Stimulated activated CD8-positive, alpha-beta memory T cell treated with anti-CD3 and anti-CD28 coated beads, Interleukin-15, amount 100 ng/mL, for 4 hours (primary cell): ENCODE measurements around the gene ZNF695.

Experiments
- DNase-seq, 2 donors: peaks; one replicate each; pipeline ENCODE4 v3.0.0-alpha.2; 2020; ENCODE audit warnings: low read depth in 2 of 2

ZNF695 gene

DNA sequence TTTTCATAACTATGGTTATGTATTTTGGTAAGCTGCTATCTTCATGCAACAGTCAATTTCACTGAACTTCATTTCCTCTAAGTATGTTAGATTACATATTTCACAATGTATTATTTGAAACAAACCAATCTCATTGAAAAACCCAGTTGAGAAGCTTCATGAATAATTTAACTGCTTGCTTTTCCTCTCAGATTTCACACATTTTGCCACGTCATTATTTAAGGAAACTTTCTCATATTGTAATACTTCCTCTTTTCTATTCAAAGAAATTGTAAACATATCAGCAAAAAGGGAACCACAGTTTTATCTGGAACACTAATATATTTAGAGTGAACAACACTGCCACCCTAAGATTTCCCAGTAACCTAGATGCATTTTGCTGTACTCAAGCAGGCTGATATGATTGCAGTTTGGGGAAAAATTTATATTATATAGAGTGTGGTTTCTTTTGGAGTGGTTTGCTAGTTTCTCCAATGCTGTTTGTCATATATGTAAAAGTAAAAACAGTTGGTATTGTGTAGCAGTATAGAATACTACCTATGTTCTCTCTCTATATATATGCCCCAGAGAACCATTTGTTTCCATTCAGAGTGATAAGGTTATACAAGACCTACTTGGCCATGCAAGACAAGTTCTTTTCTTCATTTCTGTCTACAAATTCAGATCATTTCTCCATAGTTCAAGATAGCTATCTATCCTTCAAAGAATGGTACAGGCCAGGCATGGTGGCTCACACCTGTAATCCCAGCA, 47.7 kb downstream of the ZNF695 start:
- no peak for DNase-seq

DNA sequence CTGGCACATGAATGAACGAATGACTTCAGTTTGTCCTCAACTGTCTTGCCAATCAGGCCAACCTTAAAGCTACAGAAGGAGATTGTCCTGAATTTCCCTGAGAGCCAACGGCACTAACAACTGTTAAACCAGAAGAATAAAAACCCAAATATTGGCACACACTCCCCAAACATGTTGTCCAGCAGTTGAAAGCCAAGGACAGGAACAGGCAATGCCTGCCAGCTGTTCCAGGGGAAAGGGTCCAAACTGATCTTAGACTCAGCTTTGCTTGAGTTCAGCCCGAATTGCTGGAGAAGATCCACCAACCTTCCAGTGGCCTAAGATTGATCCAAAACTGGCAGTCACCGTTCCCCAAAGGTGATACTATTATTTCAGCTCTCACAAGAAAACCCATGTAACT, 53.7 kb downstream of the ZNF695 start:
- DNase-seq = no peak

DNA sequence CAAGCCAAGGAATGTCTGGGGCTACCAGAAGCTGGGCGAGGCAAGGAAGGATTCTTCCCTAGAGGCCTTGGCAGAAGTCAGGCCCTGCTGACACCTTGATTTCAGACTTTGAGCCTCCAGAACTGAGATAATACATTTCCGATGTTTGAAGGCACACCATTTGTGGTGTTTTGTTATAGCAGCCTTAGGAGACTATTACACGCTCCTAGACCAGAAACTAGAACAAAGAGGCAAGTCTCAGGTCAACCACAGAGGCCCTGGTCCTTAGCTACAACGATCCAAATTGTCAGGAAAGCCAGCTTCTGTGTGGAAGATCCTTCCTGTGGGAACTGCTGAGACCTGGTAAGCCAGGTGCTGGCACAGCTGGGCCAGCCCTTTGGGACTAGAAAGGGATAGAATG, 56.4 kb downstream of the ZNF695 start:
- no peak for DNase-seq

DNA sequence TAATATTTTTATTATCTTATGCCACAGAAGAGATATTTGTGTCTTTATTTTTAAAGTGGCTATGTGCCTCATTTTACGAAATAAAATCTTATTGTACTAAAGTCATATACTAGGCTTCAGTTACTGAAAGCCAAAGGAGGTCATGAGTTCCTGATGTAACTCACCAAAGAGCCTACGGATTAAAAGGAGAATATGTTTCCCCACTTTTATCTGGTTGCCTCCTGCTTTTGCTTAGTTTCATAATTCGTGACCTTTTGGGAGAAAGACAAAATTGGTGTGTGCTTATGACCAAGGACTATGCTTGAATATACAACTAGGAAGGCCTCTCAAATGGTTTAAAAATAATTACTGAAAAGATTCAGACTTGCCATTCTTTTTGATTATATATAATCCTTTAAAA, 57.9 kb downstream of the ZNF695 start:
- DNase-seq = no peak

DNA sequence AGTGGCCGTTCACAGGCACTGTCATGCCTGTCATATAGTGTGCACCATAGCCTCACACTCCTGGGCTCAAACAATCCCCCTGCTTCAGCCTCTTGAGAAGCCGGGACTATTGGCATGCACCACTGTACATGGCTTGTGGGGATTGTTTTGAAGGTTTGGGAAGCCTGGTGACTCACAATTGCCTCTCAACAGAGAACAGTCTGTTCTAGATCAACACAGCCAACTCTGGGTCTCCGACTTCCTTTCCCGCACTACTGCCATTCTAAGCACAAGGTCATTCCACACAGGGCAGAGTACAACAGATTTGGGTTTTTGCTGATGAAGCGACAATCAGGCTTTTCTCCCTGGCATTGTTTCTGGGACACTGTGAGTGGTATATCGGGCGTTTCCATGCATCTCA, 60.6 kb downstream of the ZNF695 start:
- no peak for DNase-seq

DNA sequence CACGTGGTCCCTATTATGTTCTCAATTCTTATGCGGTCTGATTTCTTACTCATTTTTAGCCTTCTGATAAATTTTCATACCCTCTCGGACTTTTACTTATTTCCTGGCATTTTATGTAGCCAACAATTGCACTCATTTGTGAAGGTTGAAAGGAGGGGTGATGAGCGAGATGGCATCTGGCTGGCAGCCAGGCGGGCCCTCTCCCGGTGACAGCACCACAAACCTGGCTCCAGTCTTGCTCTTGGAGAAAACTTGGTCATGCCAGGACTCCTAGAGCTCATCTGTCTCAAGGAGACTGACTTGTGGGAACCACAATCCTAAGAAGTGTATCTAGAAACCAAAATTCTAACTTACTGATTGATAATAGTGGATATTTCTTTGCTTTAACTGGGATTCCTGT, 61.5 kb downstream of the ZNF695 start:
- no peak for DNase-seq
